Glomerular visceral epithelial cell (primary cell): ENCODE data around the gene FCMR.
A peak's percentile ranks its signal among the peaks of the same experiment; 100 is the strongest.
"Not testable (repeated sequence)": the region's sequence is repeated elsewhere in the genome, so short reads cannot be mapped to it uniquely, and the experiment has no call there.

Source experiments
- DNase-seq: peaks from one replicate; pipeline ENCODE4 v3.0.0-alpha.2; 2016; ENCODE audit errors: extremely low spot score

The FCMR gene

GRCh38 chr1:206872139-206872538 is 49.6 kb downstream of the FCMR start:
- no peak for DNase-seq

- no peak for DNase-seq
These were observed 53.5 kb downstream of the FCMR start for GRCh38 chr1:206868264-206868663.

- DNase-seq: no peak
These were observed 54.0 kb downstream of the FCMR start for GRCh38 chr1:206867716-206868115.

GRCh38 chr1:206867239-206867638 is 54.5 kb downstream of the FCMR start:
- no peak for DNase-seq

- DNase-seq: no peak
These were observed 55.7 kb downstream of the FCMR start for GRCh38 chr1:206866062-206866461.

- DNase-seq: peak; percentile 61
These were observed 56.6 kb downstream of the FCMR start, which contains the start of gene IL20 for GRCh38 chr1:206864939-206865671. Gene IL20 (plus strand): TSS chr1:206865623. CDS start chr1:206865853, 230 bp downstream.

GRCh38 chr1:206863266-206863665 is 58.5 kb downstream of the FCMR start:
- no peak for DNase-seq

GRCh38 chr1:206860165-206860564 is 61.6 kb downstream of the FCMR start:
- DNase-seq: no peak

- no peak for DNase-seq
These were observed 62.6 kb downstream of the FCMR start for GRCh38 chr1:206859082-206859521.

GRCh38 chr1:206856674-206857464 is 64.9 kb downstream of the FCMR start:
- DNase-seq: no peak

- DNase-seq: no peak
These were observed 65.9 kb downstream of the FCMR start for GRCh38 chr1:206855859-206856258.

- no peak for DNase-seq
These were observed 67.2 kb downstream of the FCMR start for GRCh38 chr1:206854401-206855129.

GRCh38 chr1:206853696-206854095 is 68.0 kb downstream of the FCMR start:
- not testable (repeated sequence) for DNase-seq
